Astrocyte (in vitro differentiated cells and primary cell): ENCODE measurements around the gene GMDS. TPM values are rescaled to one million over a fixed set of nuclear protein-coding genes. Genes with fewer than 3 reads are reported as not detected.

Experiments used
- DNase-seq: peaks from one replicate; pipeline ENCODE4 v3.0.0-alpha.2; 2010; ENCODE audit warnings: low read depth
- FAIRE-seq: peaks from 2 replicates; lab custom pipeline; 2011; peaks lifted over from hg19 to GRCh38; lab: Jason Lieb, UNC
- H2AFZ ChIP-seq: 2 replicates; pipeline ENCODE4 v1.6.0; 2012; ENCODE audit warnings: low read depth, low read length, inconsistent platforms
- H3K27ac ChIP-seq: 2 replicates; pipeline ENCODE4 v1.5.1; 2011; ENCODE audit warnings: low read depth, low read length, inconsistent platforms
- H3K27me3 ChIP-seq: 2 replicates; pipeline ENCODE4 v1.6.0; 2011; ENCODE audit warnings: low read length, inconsistent platforms; ENCODE audit not compliant: insufficient read depth
- H3K36me3 ChIP-seq: 2 replicates; pipeline ENCODE4 v1.5.1; 2011; ENCODE audit warnings: low read length, inconsistent platforms; ENCODE audit not compliant: insufficient read depth
- H3K4me1 ChIP-seq: 2 replicates; pipeline ENCODE4 v1.5.1; 2011; ENCODE audit warnings: low read length, inconsistent platforms; ENCODE audit not compliant: insufficient read depth
- H3K4me2 ChIP-seq: 2 replicates; pipeline ENCODE4 v1.6.0; 2012; ENCODE audit warnings: low read length, inconsistent platforms
- H3K4me3 ChIP-seq: 2 replicates; pipeline ENCODE4 v1.5.1; 2011; ENCODE audit warnings: low read depth, mild to moderate bottlenecking, low read length, inconsistent platforms; ENCODE audit not compliant: insufficient read depth
- H3K79me2 ChIP-seq: 2 replicates; pipeline ENCODE4 v1.6.0; 2012; ENCODE audit warnings: mild to moderate bottlenecking, low read length, inconsistent platforms; ENCODE audit not compliant: insufficient read depth
- H3K9ac ChIP-seq: 2 replicates; pipeline ENCODE4 v1.6.0; 2012; ENCODE audit warnings: mild to moderate bottlenecking, low read length, inconsistent platforms
- H3K9me3 ChIP-seq: 2 replicates; pipeline ENCODE4 v1.5.1; 2012; ENCODE audit warnings: low read depth, mild to moderate bottlenecking, low read length, inconsistent platforms; ENCODE audit not compliant: insufficient read depth
- H4K20me1 ChIP-seq: 2 replicates; pipeline ENCODE4 v1.6.0; 2012; ENCODE audit warnings: low read length, inconsistent platforms; ENCODE audit not compliant: insufficient read depth
- H3K27ac Mint-ChIP-seq: one replicate; pipeline ENCODE4 v1.8.0; 2021; ENCODE audit warnings: mild to moderate bottlenecking, mixed read lengths; ENCODE audit not compliant: unreplicated experiment
- H3K27me3 Mint-ChIP-seq: one replicate; pipeline ENCODE4 v1.8.0; 2021; ENCODE audit warnings: low read depth, mixed read lengths; ENCODE audit not compliant: unreplicated experiment
- H3K36me3 Mint-ChIP-seq: one replicate; pipeline ENCODE4 v1.8.0; 2021; ENCODE audit warnings: low read depth, mixed read lengths; ENCODE audit not compliant: unreplicated experiment
- H3K4me1 Mint-ChIP-seq: one replicate; pipeline ENCODE4 v1.8.0; 2021; ENCODE audit warnings: low read depth, mixed read lengths; ENCODE audit not compliant: unreplicated experiment
- H3K4me3 Mint-ChIP-seq: one replicate; pipeline ENCODE4 v1.8.0; 2021; ENCODE audit warnings: mild to moderate bottlenecking, moderate library complexity, mixed read lengths; ENCODE audit not compliant: unreplicated experiment
- H3K9me3 Mint-ChIP-seq: one replicate; pipeline ENCODE4 v1.8.0; 2021; ENCODE audit warnings: mild to moderate bottlenecking, mixed read lengths; ENCODE audit not compliant: unreplicated experiment
- EZH2 ChIP-seq: IDR thresholded peaks from 2 replicates; pipeline ENCODE4 v1.6.1; 2012; ENCODE audit warnings: mild to moderate bottlenecking, low read length, inconsistent platforms; ENCODE audit not compliant: insufficient read depth
- total RNA-seq: library from RNA; stranded (reverse); gene quantifications from 2 replicates; pipeline ENCODE4 v1.2.1, GENCODE V29; 2021
- TF ChIP-seq, protein P1 (sequence below): IDR thresholded peaks from 2 replicates; pipeline ENCODE4 v1.5.1; 2011; ENCODE audit warnings: low read depth, mild to moderate bottlenecking, inconsistent platforms, low read length, moderate library complexity; ENCODE audit not compliant: insufficient read depth

Gene GMDS
- total RNA-seq, 1 donor from 2014 or later: 9.4 TPM

DNA sequence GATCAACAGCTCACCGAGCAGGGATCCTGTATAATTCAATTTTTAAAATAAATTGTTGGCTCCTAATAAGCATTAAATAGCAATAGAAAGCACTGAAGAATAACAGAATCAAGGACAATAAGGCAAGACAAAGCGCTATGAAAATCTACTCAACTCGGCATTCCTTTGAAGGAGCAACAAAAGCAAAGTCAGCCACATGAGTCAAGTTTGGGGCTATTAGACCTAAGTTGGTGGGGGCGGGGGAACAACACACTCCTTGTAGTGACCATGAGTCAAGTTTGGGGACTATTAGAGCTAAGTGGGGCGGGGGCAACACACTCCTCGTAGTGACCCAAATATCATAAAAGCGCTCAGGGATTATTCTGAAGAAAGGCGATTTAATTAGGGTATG, 515.7 kb downstream of the GMDS start:
- Histone ChIP-seq H3K4me1 (peaks cover 8% of the 10 kb centered on the region), H3K27ac (no peak overlapping the region), H3K9ac (no peak overlapping the region), H3K27me3 (no peaks in the 10 kb centered on the region), H3K9me3 (no peaks in the 10 kb centered on the region), H2AFZ (no peak overlapping the region), H3K4me2 (peak overlapping the region; percentile 24), H3K79me2 (no peaks in the 10 kb centered on the region), H3K4me3 (no peak overlapping the region), H3K36me3 (no peaks in the 10 kb centered on the region), H4K20me1 (no peaks in the 10 kb centered on the region)
- FAIRE-seq: no peak
- Mint-ChIP-seq H3K27ac (no peak overlapping the region), H3K4me1 (peaks cover 1% of the 10 kb centered on the region), H3K4me3 (no peak overlapping the region), H3K9me3 (peaks cover 2% of the 10 kb centered on the region), H3K36me3 (peaks cover 2% of the 10 kb centered on the region), H3K27me3 (peaks cover 6% of the 10 kb centered on the region)
- peak; percentile 11 for DNase-seq
- TF ChIP-seq, protein P1, sequence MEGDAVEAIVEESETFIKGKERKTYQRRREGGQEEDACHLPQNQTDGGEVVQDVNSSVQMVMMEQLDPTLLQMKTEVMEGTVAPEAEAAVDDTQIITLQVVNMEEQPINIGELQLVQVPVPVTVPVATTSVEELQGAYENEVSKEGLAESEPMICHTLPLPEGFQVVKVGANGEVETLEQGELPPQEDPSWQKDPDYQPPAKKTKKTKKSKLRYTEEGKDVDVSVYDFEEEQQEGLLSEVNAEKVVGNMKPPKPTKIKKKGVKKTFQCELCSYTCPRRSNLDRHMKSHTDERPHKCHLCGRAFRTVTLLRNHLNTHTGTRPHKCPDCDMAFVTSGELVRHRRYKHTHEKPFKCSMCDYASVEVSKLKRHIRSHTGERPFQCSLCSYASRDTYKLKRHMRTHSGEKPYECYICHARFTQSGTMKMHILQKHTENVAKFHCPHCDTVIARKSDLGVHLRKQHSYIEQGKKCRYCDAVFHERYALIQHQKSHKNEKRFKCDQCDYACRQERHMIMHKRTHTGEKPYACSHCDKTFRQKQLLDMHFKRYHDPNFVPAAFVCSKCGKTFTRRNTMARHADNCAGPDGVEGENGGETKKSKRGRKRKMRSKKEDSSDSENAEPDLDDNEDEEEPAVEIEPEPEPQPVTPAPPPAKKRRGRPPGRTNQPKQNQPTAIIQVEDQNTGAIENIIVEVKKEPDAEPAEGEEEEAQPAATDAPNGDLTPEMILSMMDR: no peak
- TF ChIP-seq EZH2: no peak

DNA sequence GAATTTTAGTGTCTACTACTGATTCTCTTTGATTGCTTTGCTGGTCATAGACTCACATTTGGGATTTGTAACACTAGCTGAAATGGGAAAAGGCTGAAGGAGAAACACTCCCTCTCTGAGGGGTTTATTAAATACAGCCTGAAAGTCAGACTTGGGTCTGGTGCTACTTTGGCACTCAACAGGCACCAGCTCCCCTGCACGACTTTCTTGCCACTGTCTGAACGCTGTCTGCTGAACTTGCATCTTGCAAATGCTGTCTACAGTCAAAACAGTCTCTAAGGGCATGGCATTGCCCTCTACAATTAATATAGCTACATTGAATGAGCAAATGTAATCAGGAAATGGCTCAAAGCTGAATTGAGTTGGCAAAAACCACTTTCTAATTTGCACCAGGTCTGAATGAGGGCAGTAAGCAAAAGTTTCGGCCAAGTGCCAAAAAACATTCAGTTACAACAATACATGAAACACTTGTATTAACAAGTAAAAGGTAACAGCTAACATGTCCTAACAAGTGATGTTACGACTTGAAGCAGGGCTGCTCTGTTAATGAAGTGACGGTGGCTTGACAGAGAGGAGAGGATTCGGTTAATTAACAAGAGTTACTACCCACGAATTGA, 516.2 kb downstream of the GMDS start:
- DNase-seq (no peak), FAIRE-seq (no peak)
- Histone ChIP-seq H3K4me1 (peaks cover 8% of the 10 kb centered on the region), H3K4me2 (peak overlapping the region; percentile 24), H3K36me3 (no peaks in the 10 kb centered on the region), H3K4me3 (no peak overlapping the region), H3K9me3 (no peaks in the 10 kb centered on the region), H2AFZ (no peak overlapping the region), H4K20me1 (no peaks in the 10 kb centered on the region), H3K79me2 (no peaks in the 10 kb centered on the region), H3K27me3 (no peaks in the 10 kb centered on the region), H3K9ac (no peak overlapping the region), H3K27ac (no peak overlapping the region)
- Mint-ChIP-seq H3K27me3 (peaks cover 6% of the 10 kb centered on the region), H3K4me3 (no peak overlapping the region), H3K36me3 (peaks cover 2% of the 10 kb centered on the region), H3K9me3 (peaks cover 2% of the 10 kb centered on the region), H3K4me1 (peaks cover 1% of the 10 kb centered on the region), H3K27ac (no peak overlapping the region)
- TF ChIP-seq EZH2: no peak

DNA sequence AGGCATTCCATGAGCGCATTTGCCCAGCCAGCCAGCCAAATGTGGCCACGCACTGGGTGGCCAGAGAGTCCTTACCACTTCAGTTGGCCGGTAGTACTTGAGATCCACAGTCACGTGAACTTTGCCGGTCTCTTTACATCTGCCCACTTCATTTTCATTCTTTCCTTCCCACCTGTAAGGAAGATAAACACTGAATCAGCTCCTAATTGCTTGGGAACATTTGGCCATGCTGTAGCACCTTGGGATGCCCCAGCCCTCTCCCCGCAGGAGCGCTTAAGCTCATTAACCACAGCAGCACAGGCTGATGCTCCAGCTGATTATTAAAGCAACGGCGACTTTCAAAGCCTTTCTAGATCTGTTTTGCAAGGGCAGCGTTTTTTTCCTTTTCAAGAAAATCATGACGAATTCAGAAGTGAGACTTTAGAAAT, 519.0 kb downstream of the GMDS start:
- Histone ChIP-seq H3K4me2 (no peak overlapping the region), H2AFZ (no peak overlapping the region), H3K27me3 (no peaks in the 10 kb centered on the region), H3K4me1 (peaks cover 8% of the 10 kb centered on the region), H3K36me3 (no peaks in the 10 kb centered on the region), H3K79me2 (no peaks in the 10 kb centered on the region), H3K9me3 (no peaks in the 10 kb centered on the region), H3K9ac (no peak overlapping the region), H3K27ac (no peak overlapping the region), H3K4me3 (no peak overlapping the region), H4K20me1 (no peaks in the 10 kb centered on the region)
- no peak for FAIRE-seq
- Mint-ChIP-seq H3K4me1 (peaks cover 1% of the 10 kb centered on the region), H3K27me3 (peaks cover 3% of the 10 kb centered on the region), H3K4me3 (no peak overlapping the region), H3K9me3 (no peaks in the 10 kb centered on the region), H3K27ac (no peak overlapping the region), H3K36me3 (no peaks in the 10 kb centered on the region)
- DNase-seq: no peak
- no peak for TF ChIP-seq EZH2
- TF ChIP-seq, protein P1: no peak
